ENCODE measurements around the gene SLC12A7.

DNA sequence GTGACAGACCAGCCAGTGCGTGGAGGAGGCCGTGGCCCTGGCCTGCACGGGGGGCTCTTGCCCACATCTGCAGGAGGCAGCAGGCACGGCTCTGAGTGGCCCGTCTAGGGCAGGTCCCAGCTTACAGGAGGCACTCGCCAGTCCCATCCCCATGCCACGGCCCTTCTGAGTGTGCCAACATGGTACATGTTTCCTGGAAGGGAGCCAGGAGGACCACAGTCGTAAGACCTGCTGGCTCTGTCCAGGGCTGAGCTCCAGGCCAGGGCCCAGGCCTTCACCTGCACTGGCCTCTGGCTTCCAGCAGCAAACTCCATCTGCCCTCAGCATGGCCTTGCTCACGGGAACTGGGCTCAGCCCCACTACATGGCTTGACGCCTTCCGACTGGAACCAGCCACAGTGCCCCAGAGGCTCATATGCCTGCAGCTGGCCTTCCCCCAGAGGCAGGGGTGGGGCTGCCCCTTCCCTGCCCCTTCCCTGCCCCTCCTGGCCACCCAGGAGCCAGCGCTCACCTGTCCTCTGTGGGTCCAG is 99.5 kb downstream of the SLC12A7 start:
- TF ChIP-seq, protein P1, sequence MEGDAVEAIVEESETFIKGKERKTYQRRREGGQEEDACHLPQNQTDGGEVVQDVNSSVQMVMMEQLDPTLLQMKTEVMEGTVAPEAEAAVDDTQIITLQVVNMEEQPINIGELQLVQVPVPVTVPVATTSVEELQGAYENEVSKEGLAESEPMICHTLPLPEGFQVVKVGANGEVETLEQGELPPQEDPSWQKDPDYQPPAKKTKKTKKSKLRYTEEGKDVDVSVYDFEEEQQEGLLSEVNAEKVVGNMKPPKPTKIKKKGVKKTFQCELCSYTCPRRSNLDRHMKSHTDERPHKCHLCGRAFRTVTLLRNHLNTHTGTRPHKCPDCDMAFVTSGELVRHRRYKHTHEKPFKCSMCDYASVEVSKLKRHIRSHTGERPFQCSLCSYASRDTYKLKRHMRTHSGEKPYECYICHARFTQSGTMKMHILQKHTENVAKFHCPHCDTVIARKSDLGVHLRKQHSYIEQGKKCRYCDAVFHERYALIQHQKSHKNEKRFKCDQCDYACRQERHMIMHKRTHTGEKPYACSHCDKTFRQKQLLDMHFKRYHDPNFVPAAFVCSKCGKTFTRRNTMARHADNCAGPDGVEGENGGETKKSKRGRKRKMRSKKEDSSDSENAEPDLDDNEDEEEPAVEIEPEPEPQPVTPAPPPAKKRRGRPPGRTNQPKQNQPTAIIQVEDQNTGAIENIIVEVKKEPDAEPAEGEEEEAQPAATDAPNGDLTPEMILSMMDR (IDR thresholded peaks at IDR 0.05) = no peak
- no peak for TF ChIP-seq POLR2A (IDR thresholded peaks at IDR 0.05)

All from right lobe of liver (tissue), 4 donors.